GM23338 (cell line): ENCODE results near the gene CYP4F2.

Source experiments
- CREB1 ChIP-seq: fragments of 250-450 bp; sonication (Bioruptor Pico); IDR thresholded peaks from 2 replicates; pipeline ENCODE4 v1.5.0; 2020; ENCODE audit warnings: low read depth, mild to moderate bottlenecking, moderate library complexity
- EZH2phosphoT487 ChIP-seq: fragments of 200-600 bp; sonication (generic); IDR thresholded peaks from one replicate; pipeline ENCODE4 v1.8.1; 2018; ENCODE audit warnings: antibody characterized with exemption; ENCODE audit not compliant: unreplicated experiment
- JUNB ChIP-seq: IDR thresholded peaks from one replicate; pipeline ENCODE4 v1.6.1; 2016; ENCODE audit warnings: antibody characterized with exemption; ENCODE audit not compliant: unreplicated experiment
- NANOG ChIP-seq: IDR thresholded peaks from 2 replicates; pipeline ENCODE4 v1.6.1; 2016; ENCODE audit warnings: antibody characterized with exemption, borderline replicate concordance
- POLR2AphosphoS5 ChIP-seq: IDR thresholded peaks from 2 replicates; pipeline ENCODE4 v1.6.1; 2016; ENCODE audit warnings: antibody characterized with exemption, low read depth
- REST ChIP-seq: IDR thresholded peaks from one replicate; pipeline ENCODE4 v1.6.1; 2018; ENCODE audit warnings: antibody characterized with exemption; ENCODE audit not compliant: unreplicated experiment
- TF ChIP-seq, protein P1 (sequence below), 2 experiments: fragments of 200-600 bp in 1 of 2; sonication (generic) in 1 of 2; conservative IDR thresholded peaks; 2 replicates each; pipeline versions ENCODE4 v1.5.1 to v1.6.1; 2016 to 2017; ENCODE audit warnings: antibody characterized with exemption in 2 of 2, low read depth in 2 of 2, mild to moderate bottlenecking in 2 of 2, moderate library complexity in 1 of 2

GRCh38 chr19:15836330-15837220 lies 61.3 kb downstream of the CYP4F2 start:
- TF ChIP-seq, protein P1, sequence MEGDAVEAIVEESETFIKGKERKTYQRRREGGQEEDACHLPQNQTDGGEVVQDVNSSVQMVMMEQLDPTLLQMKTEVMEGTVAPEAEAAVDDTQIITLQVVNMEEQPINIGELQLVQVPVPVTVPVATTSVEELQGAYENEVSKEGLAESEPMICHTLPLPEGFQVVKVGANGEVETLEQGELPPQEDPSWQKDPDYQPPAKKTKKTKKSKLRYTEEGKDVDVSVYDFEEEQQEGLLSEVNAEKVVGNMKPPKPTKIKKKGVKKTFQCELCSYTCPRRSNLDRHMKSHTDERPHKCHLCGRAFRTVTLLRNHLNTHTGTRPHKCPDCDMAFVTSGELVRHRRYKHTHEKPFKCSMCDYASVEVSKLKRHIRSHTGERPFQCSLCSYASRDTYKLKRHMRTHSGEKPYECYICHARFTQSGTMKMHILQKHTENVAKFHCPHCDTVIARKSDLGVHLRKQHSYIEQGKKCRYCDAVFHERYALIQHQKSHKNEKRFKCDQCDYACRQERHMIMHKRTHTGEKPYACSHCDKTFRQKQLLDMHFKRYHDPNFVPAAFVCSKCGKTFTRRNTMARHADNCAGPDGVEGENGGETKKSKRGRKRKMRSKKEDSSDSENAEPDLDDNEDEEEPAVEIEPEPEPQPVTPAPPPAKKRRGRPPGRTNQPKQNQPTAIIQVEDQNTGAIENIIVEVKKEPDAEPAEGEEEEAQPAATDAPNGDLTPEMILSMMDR (conservative IDR thresholded peaks at IDR 0.05; ENCODE audit: low read depth in 2 of 2) = no peak
- TF ChIP-seq NANOG (no peak), CREB1 (CRISPR knock-in tag) (no peak), REST (no peak), JUNB (no peak), POLR2AphosphoS5 (no peak), EZH2phosphoT487 (no peak)
